ENCODE measurements around the gene PLS3.
"Not testable (repeated sequence)": the region's sequence is repeated elsewhere in the genome, so short reads cannot be mapped to it uniquely, and the experiment has no call there.

The PLS3 gene

GRCh38 chrX:115539841-115540240 lies 21.1 kb upstream of the PLS3 start:
- H3K4me3 ChIP-seq (ENCODE audit: low read depth, low read length): no peak overlapping the region
- TF ChIP-seq CTCF (IDR thresholded peaks at IDR 0.05): no peak
- no peaks in the 10 kb centered on the region for H3K36me3 ChIP-seq (ENCODE audit: control insufficient read depth, insufficient read depth, low read length)
- no peak overlapping the region for H3K4me2 ChIP-seq (ENCODE audit: low read length)
- H3K27ac ChIP-seq: no peak overlapping the region
- H3K4me1 ChIP-seq: no peaks in the 10 kb centered on the region
- no peaks in the 10 kb centered on the region for H3K9me3 ChIP-seq (ENCODE audit: control insufficient read depth, low read length)
- no peaks in the 10 kb centered on the region for H3K79me2 ChIP-seq
- H3K27me3 ChIP-seq (ENCODE audit: control insufficient read depth, insufficient read depth, low read length): no peaks in the 10 kb centered on the region
- no peak overlapping the region for H3K9ac ChIP-seq
- H2AFZ ChIP-seq: no peak overlapping the region

DNA sequence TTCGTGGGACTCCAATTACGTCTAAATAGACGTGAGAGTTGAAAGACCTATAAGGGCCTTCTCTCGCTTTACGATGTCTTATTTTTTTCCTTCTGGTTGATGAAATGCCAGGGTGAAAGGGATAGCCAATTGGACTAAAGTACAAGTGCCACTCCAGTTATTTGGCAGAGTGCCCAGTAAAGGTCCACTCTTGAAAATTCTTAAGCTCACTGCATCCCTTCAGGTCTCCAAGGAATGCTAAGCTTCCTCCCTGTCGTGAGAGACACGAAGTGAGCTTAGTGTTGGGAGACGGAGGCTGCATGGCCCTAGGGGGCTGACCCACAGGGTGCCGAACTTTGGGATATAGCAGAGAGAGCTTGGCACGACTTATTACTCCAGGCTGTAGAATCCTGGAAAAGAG lies 19.9 kb upstream of the PLS3 start:
- not testable (repeated sequence) for H3K36me3 ChIP-seq (ENCODE audit: control insufficient read depth, insufficient read depth, low read length); H3K27ac ChIP-seq; H3K4me1 ChIP-seq; H3K4me3 ChIP-seq (ENCODE audit: low read depth, low read length); H3K9ac ChIP-seq; H3K27me3 ChIP-seq (ENCODE audit: control insufficient read depth, insufficient read depth, low read length); H3K4me2 ChIP-seq (ENCODE audit: low read length); H2AFZ ChIP-seq; H3K79me2 ChIP-seq; H3K9me3 ChIP-seq (ENCODE audit: control insufficient read depth, low read length)

- no peak overlapping the region for H3K9ac ChIP-seq
- no peaks in the 10 kb centered on the region for H3K9me3 ChIP-seq (ENCODE audit: control insufficient read depth, low read length)
- no peak overlapping the region for H2AFZ ChIP-seq
- no peak overlapping the region for H3K4me2 ChIP-seq (ENCODE audit: low read length)
- no peaks in the 10 kb centered on the region for H3K79me2 ChIP-seq
- no peak overlapping the region for H3K4me3 ChIP-seq (ENCODE audit: low read depth, low read length)
- H3K4me1 ChIP-seq: no peaks in the 10 kb centered on the region
- TF ChIP-seq CTCF (IDR thresholded peaks at IDR 0.05): no peak
- no peaks in the 10 kb centered on the region for H3K27me3 ChIP-seq (ENCODE audit: control insufficient read depth, insufficient read depth, low read length)
- no peaks in the 10 kb centered on the region for H3K36me3 ChIP-seq (ENCODE audit: control insufficient read depth, insufficient read depth, low read length)
- no peak overlapping the region for H3K27ac ChIP-seq
These were observed 13.5 kb upstream of the PLS3 start for GRCh38 chrX:115547448-115547847.

- Histone ChIP-seq H2AFZ (no peak overlapping the region), H3K9ac (no peak overlapping the region), H3K4me2 (ENCODE audit: low read length) (no peak overlapping the region), H3K79me2 (no peaks in the 10 kb centered on the region), H3K4me3 (ENCODE audit: low read depth, low read length) (no peak overlapping the region), H3K27me3 (ENCODE audit: control insufficient read depth, insufficient read depth, low read length) (no peaks in the 10 kb centered on the region), H3K36me3 (ENCODE audit: control insufficient read depth, insufficient read depth, low read length) (no peaks in the 10 kb centered on the region), H3K4me1 (no peaks in the 10 kb centered on the region), H3K9me3 (ENCODE audit: control insufficient read depth, low read length) (no peaks in the 10 kb centered on the region), H3K27ac (no peak overlapping the region)
- no peak for TF ChIP-seq CTCF (IDR thresholded peaks at IDR 0.05)
These were observed 12.0 kb upstream of the PLS3 start for GRCh38 chrX:115549008-115549407.

DNA sequence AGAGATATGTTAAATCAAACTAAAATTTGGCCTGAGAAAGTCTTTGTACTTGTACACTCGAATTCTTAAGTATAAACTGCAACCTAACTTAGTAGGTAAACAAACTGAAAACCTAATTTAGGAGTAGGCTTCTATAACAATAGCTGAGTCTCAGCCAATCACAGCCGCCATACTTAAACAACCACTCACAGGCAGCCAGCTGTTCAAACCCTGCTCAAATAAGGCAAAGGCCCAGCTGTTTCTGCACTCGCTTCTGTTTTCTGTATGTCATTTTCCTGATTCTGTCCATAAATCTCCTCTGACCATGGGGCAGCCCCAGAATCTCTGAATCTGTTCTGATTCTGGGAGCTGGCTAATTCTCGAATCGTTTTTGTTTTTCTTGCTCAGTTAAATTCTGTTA lies 7.8 kb upstream of the PLS3 start:
- no peak overlapping the region for H3K4me2 ChIP-seq (ENCODE audit: low read length)
- no peaks in the 10 kb centered on the region for H3K79me2 ChIP-seq
- H3K4me3 ChIP-seq (ENCODE audit: low read depth, low read length): no peak overlapping the region
- H3K36me3 ChIP-seq (ENCODE audit: control insufficient read depth, insufficient read depth, low read length): no peaks in the 10 kb centered on the region
- H3K4me1 ChIP-seq: no peaks in the 10 kb centered on the region
- H3K9me3 ChIP-seq (ENCODE audit: control insufficient read depth, low read length): no peaks in the 10 kb centered on the region
- no peak overlapping the region for H3K27ac ChIP-seq
- no peak overlapping the region for H3K9ac ChIP-seq
- no peaks in the 10 kb centered on the region for H3K27me3 ChIP-seq (ENCODE audit: control insufficient read depth, insufficient read depth, low read length)
- no peak overlapping the region for H2AFZ ChIP-seq
- TF ChIP-seq CTCF (IDR thresholded peaks at IDR 0.05): no peak

Data from parathyroid adenoma (tissue), 2 donors.